ENCODE data around the gene PGM2.
A peak's percentile ranks its signal among the peaks of the same experiment; 100 is the strongest.
"Not testable (repeated sequence)": the region's sequence is repeated elsewhere in the genome, so short reads cannot be mapped to it uniquely, and the experiment has no call there.

Gene PGM2

DNA sequence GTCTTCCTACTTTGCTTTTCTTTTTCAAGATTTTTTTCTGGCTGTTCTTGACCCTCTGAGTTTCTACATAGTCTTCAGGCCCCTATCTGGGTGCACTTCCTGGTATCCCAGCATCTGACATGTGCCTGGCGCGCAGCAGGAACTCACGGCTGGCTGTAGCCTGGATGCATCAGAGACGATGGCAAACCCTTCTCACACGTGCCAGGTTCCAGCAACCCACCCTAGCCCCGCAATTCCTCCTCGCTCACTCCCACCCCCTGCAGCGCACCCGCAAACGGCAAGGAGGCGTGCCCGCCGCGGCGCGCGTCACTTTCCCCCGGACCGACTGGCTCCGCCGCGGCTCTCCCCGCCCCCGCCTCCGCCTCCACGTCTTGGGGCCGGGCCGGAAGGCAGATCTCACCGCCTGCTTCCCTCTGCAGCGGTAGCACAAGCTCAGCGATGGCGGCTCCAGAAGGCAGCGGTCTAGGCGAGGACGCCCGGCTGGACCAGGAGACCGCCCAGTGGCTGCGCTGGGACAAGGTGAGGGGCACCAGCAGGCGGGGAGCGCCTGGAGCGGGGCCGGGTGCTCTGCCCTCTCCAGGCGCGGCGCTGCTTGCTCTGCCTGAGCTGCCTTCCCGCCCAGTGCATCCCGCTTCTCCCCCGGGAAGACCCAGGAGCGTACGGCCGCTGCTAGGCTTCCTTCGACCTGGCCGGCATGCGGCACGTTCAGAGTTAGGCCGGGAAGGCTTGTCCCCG is at the start of gene PGM2:
Gene PGM2 (plus strand): TSS at position 392 of the 735 bp plus-strand sequence. CDS start 47 bp downstream, at position 439.
- DNase-seq (ENCODE audit: low spot score) = peak; percentile 96
- TF ChIP-seq, protein P1, sequence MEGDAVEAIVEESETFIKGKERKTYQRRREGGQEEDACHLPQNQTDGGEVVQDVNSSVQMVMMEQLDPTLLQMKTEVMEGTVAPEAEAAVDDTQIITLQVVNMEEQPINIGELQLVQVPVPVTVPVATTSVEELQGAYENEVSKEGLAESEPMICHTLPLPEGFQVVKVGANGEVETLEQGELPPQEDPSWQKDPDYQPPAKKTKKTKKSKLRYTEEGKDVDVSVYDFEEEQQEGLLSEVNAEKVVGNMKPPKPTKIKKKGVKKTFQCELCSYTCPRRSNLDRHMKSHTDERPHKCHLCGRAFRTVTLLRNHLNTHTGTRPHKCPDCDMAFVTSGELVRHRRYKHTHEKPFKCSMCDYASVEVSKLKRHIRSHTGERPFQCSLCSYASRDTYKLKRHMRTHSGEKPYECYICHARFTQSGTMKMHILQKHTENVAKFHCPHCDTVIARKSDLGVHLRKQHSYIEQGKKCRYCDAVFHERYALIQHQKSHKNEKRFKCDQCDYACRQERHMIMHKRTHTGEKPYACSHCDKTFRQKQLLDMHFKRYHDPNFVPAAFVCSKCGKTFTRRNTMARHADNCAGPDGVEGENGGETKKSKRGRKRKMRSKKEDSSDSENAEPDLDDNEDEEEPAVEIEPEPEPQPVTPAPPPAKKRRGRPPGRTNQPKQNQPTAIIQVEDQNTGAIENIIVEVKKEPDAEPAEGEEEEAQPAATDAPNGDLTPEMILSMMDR (IDR thresholded peaks at IDR 0.05; ENCODE audit: borderline replicate concordance, control extremely low read depth, extremely low read depth, insufficient read depth, missing control alignments) = no peak
- in situ Hi-C loops (cut with MboI; ENCODE audit: low sequenced_read_pairs, unreplicated experiment) = no loop called here

DNA sequence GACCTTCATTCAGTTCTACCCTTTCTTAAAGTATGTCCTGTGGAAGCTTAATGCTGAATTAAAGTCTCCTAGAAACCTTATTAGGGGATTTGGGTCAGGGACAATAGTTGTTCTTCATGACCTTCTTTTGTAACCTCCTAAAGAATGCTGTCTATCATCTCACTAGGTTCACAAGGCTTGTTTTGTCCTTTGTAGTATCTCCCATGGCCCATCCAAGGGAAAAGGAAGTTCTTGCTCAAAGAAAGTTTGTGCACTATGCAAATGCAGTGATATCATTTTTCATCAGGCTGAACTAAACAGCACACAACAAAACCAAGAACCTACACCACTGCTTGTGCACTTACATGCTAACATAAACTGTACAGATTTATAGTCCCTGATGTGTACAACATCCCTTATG is 46.6 kb upstream of the PGM2 start:
- TF ChIP-seq, protein P1 (IDR thresholded peaks at IDR 0.05; ENCODE audit: borderline replicate concordance, control extremely low read depth, extremely low read depth, insufficient read depth, missing control alignments) = no peak
- in situ Hi-C loops (cut with MboI; ENCODE audit: low sequenced_read_pairs, unreplicated experiment) = loop anchor here (10.0 to 25.0 kb wide), 2 partner anchors 175 to 318 kb away; a partner anchor contains a TSS
- no peak for DNase-seq (ENCODE audit: low spot score)

DNA sequence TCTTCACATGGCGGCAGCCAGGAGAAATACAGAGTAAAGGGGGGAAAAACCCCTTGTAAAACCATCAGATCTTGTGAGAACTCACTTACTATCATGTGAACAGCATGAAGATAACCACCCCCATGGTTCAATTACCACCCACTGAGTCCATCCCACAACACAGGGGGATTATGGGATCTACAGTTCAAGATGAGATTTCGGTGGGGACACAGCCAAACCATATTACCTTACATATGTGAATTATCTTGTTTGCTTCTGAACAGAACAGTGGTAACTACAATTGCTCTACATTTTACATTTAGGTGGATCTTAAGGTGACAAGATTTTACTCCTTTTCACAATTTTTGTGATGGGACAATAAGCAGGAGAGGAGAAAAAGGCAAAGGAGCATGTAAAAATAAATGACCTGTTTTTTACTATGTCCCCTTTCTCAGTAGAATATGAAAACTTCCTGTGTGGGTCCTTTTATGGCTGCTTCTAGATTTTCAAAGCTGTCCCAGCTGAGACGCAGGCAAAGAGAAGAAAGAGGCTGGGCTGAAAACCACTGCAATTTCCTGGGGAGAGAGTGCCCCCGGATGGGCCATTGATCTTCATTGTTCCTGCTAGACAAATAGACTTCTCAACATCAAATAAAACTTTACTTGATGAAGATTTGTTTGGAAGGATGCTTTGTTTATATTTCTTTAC is 45.9 kb upstream of the PGM2 start:
- peak; percentile 26 for DNase-seq (ENCODE audit: low spot score)
- in situ Hi-C loops (cut with MboI; ENCODE audit: low sequenced_read_pairs, unreplicated experiment) = loop anchor here (10.0 to 25.0 kb wide), 2 partner anchors 176 to 318 kb away; a partner anchor contains a TSS
- TF ChIP-seq, protein P1 (IDR thresholded peaks at IDR 0.05; ENCODE audit: borderline replicate concordance, control extremely low read depth, extremely low read depth, insufficient read depth, missing control alignments) = no peak

DNA sequence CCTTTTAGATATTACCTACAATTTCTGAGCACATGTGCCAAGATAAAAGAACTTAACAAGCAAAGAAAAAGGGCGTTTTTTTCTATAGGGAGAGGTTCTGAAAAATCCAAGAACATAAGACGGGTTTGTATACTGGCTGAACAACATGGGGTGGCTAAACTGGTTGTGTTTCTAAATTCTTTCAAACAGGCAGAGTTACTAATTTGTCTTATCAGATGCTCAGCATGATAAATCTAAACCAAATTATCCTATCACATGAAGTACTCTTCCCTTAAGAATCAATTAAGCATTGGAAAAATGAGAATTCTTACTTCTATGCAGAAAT is 45.4 kb upstream of the PGM2 start:
- in situ Hi-C loops (cut with MboI; ENCODE audit: low sequenced_read_pairs, unreplicated experiment) = loop anchor here (10.0 to 25.0 kb wide), 2 partner anchors 176 to 319 kb away; a partner anchor contains a TSS
- TF ChIP-seq, protein P1 (IDR thresholded peaks at IDR 0.05; ENCODE audit: borderline replicate concordance, control extremely low read depth, extremely low read depth, insufficient read depth, missing control alignments) = no peak
- DNase-seq (ENCODE audit: low spot score) = no peak

DNA sequence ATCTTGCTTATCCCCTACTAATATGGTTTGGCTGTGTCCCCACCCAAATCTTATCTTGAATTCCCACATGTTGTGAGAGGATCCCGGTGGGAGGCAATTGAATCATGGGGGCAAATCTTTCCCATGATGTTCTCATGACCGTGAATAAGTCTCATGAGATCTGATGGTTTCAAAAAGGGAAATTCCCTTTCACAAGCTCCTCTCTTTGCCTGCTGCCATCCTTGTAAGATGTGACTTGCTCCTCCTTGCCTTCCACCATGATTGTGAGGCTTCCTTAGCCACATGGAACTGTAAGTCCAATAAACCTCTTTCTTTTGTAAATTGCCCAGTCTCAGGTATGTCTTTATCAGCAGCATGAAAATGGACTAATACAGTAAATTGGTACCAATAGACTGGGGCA is 40.2 kb upstream of the PGM2 start:
- not testable (repeated sequence) for DNase-seq (ENCODE audit: low spot score)
- in situ Hi-C loops (cut with MboI; ENCODE audit: low sequenced_read_pairs, unreplicated experiment) = loop anchor here (10.0 to 25.0 kb wide), 2 partner anchors 181 to 324 kb away; a partner anchor contains a TSS

GRCh38 chr4:37787883-37788460 is 38.5 kb upstream of the PGM2 start:
- in situ Hi-C loops (cut with MboI; ENCODE audit: low sequenced_read_pairs, unreplicated experiment) = loop anchor here (10.0 to 25.0 kb wide), 2 partner anchors 183 to 326 kb away; a partner anchor contains a TSS
- DNase-seq (ENCODE audit: low spot score) = not testable (repeated sequence)

- TF ChIP-seq, protein P1 (IDR thresholded peaks at IDR 0.05; ENCODE audit: borderline replicate concordance, control extremely low read depth, extremely low read depth, insufficient read depth, missing control alignments) = no peak
- in situ Hi-C loops (cut with MboI; ENCODE audit: low sequenced_read_pairs, unreplicated experiment) = loop anchor here (10.0 to 25.0 kb wide), 2 partner anchors 184 to 327 kb away; a partner anchor contains a TSS
Measured at GRCh38 chr4:37788819-37789218, 37.7 kb upstream of the PGM2 start.

More at GRCh38 chr4:37788819-37789218, 37.7 kb upstream of the PGM2 start:
- no peak for DNase-seq (ENCODE audit: low spot score)

All from GM13976 (cell line).